Measurements from ENCODE around the gene KDM4B.
"Not testable (repeated sequence)": the region's sequence is repeated elsewhere in the genome, so short reads cannot be mapped to it uniquely, and the experiment has no call there.

Gene KDM4B

DNA sequence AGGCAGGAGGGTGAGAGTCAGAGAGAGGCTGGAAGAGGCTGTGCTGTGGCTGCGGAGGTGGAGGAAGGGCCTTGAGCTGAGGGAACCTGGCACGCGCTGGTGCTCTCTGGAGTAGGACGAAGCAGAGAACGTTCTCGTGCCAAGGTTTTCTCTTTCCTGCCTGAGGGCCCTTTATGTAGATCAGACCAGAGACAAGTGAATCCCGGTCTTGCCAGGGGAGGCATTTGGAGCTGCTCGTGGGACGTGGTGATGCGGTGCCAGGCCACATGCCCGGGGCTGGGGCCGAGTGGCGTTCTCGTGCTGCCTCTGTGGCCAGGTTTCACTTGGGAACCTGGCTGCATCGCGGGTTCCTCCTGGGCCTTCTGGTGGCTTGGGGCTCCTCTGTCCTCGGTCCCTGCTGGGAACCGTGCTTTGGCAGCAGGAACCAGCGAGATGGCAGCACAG, 54.2 kb downstream of the KDM4B start:
- H3K27ac ChIP-seq, result no peak overlapping the region
- DNase-seq (ENCODE audit: low spot score), result no peak
- TF ChIP-seq, protein P1, sequence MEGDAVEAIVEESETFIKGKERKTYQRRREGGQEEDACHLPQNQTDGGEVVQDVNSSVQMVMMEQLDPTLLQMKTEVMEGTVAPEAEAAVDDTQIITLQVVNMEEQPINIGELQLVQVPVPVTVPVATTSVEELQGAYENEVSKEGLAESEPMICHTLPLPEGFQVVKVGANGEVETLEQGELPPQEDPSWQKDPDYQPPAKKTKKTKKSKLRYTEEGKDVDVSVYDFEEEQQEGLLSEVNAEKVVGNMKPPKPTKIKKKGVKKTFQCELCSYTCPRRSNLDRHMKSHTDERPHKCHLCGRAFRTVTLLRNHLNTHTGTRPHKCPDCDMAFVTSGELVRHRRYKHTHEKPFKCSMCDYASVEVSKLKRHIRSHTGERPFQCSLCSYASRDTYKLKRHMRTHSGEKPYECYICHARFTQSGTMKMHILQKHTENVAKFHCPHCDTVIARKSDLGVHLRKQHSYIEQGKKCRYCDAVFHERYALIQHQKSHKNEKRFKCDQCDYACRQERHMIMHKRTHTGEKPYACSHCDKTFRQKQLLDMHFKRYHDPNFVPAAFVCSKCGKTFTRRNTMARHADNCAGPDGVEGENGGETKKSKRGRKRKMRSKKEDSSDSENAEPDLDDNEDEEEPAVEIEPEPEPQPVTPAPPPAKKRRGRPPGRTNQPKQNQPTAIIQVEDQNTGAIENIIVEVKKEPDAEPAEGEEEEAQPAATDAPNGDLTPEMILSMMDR (IDR thresholded peaks at IDR 0.05), result no peak
- no peak overlapping the region for H3K4me3 ChIP-seq

DNA sequence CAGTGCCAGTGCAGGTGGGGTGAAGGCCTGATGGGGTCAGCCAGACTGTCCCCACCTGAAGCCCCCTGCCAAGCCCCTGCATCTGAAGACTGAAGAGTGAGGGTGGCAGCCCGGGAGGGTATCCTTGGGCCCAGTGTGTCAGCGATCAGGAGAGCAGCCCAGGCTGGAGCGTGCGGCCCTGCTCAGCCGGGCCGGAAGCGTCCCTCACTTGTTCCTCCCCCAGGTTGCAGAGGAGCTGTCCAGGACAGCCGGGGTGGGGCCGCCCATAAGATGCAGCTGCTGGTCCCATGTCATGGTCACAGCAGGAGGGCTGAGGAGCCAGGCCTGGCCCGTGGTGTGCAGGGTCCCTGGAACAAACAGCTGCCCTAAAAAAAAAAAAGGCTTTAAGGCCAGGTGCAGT, 55.4 kb downstream of the KDM4B start:
- TF ChIP-seq, protein P1 (IDR thresholded peaks at IDR 0.05), result no peak
- no peak for DNase-seq (ENCODE audit: low spot score)
- H3K27ac ChIP-seq, result no peak overlapping the region
- H3K4me3 ChIP-seq, result no peak overlapping the region

DNA sequence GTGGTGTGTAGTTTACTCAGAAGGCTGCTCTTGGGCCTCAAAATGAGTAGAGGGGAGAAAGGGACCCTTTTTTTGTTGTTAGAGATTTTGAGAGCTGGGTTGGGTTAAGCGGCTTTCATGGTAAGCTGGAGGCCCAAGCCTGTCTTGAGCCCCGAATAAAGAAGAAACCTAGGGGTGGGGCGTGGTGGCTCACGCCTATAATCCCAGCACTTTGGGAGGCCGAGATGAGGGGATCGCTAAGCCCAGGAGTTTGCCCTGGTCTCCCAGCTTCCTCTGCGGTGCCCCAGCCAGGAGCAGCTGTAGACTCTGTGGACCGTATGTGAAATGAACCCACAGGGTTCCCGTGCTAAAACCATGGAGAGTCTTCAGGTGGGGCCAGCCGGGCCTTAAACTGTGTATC, 56.1 kb downstream of the KDM4B start:
- TF ChIP-seq, protein P1 (IDR thresholded peaks at IDR 0.05), result no peak

DNA sequence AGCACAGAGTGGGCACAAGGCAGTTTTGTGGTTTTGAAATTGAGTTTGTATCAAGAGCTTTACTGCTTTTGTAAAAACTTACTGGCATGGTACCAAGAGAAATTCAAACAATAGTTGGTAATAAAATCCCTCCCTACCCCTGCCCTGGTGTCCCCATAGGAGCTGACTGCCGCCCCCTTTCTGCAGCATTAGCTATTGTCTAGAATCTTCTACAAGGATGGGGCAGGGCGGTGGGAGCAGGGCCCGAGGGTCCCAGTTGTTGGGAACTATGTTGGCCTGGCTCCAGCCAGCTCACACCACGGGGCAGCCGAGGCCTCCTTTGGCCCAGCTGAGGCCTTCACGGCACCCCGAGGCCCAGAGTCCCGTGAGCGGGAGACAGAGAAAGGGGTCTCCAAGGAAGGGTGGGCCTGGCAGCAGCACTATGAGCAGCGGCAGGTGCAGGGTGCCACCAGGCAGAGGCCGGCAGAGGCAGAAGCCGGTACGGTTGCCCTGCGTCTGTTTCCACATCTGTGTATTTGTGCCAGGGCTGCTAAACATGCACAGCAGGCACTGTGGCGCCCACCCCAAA, 57.9 kb downstream of the KDM4B start:
- H3K27ac ChIP-seq, result no peak overlapping the region
- no peak for DNase-seq (ENCODE audit: low spot score)

More for the DNA sequence above, 56.1 kb downstream of the KDM4B start:
- DNase-seq (ENCODE audit: low spot score), result no peak
- no peak overlapping the region for H3K4me3 ChIP-seq
- no peak overlapping the region for H3K27ac ChIP-seq

DNA sequence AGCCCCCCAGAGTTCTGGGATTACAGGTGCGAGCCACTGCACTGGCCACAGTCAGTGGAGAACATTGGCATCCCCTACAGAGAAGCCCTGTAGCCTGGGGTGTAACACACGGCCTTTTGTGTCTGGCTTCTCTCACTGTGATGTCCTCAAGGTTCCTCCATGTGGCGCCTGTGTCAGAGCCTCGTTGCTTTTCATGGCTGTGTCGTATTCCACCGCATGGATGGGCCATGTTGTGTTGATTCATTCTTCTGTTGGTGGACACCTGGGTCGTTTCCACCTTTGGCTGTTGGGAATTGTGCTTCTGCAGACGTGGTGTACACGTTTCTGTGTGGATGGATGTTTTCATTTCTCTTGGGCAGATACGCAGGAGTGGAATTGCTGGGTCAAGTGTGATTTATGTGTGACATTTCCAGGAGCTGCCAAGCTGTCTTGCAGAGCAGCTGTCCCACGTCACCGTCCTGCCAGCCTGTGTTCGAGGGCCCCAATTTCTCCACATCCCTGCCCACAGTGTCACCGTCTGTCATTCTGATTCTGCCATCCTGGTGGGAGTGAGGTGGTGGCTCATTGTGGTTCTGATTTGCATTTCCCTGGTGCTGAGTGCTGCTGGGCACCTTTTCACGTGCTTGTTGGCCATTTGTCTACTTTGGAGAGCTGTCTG, 59.4 kb downstream of the KDM4B start:
- TF ChIP-seq, protein P1 (IDR thresholded peaks at IDR 0.05), result no peak
- no peak overlapping the region for H3K4me3 ChIP-seq
- DNase-seq (ENCODE audit: low spot score), result no peak
- no peak overlapping the region for H3K27ac ChIP-seq

More for the DNA sequence above, 57.9 kb downstream of the KDM4B start:
- TF ChIP-seq, protein P1 (IDR thresholded peaks at IDR 0.05), result no peak
- H3K4me3 ChIP-seq, result no peak overlapping the region

DNA sequence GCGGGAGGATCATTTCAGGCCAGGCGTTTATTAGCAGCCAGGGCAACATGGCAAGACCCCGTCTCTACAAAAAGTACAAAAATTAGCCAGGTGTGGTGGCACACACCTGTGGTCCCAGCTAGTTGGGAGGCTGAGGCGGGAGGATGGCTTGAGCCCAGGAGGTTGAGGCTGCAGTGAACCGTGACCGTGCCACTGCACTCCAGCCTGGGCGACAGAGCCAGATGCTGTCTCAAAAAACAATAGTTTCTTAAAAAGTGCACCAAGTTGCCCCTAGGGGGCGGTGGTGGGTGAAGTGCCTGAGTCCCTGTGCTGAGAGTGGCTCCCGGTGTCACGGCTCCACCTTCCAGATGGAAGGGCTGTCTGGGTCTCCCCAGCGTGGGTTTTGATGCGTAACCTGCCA, 60.7 kb downstream of the KDM4B start:
- H3K27ac ChIP-seq, result not testable (repeated sequence)

DNA sequence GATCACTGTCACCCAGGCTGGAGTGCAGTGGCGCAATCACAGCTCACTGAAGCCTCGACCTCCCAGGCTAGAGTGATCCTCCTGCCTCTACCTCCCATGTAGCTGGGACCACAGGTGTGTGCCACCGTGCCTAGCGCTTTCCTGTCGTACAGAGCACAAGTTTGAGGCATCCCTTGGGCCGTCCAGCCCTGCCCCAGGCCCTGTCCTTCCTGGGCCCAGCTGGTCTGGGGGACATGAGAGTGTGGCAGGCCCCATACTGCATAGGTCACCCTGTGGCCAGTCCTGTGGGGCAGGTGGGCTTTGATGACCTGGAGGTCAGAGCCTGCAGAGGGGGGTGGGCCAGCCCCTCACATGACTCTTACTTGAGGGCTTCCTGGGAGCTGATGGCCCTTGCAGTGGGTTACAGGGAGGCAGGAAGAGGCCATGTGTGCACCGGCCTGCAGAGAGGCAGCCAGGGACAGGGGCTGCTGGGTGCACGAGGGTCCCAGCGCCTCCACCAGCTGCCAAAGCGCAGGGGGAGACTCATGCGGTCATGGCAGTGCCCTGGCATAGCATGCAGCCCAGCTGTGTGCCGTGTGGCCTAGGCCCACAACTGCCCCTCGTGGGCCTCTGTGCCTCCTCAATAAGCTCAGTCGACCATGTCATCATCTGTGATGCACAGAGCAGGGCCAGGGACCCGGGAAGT, 61.4 kb downstream of the KDM4B start:
- H3K27ac ChIP-seq, result no peak overlapping the region
- H3K4me3 ChIP-seq, result no peak overlapping the region
- DNase-seq (ENCODE audit: low spot score), result no peak
- TF ChIP-seq, protein P1 (IDR thresholded peaks at IDR 0.05), result no peak

More for the DNA sequence above, 60.7 kb downstream of the KDM4B start:
- DNase-seq (ENCODE audit: low spot score); H3K4me3 ChIP-seq: not testable (repeated sequence)
